ENCODE measurements around the gene SINHCAF. TPM values are rescaled to one million over a fixed set of nuclear protein-coding genes. Genes with fewer than 3 reads are reported as not detected.

Gene SINHCAF
- total RNA-seq, 1 donor from 2014 or later: 115 TPM

DNA sequence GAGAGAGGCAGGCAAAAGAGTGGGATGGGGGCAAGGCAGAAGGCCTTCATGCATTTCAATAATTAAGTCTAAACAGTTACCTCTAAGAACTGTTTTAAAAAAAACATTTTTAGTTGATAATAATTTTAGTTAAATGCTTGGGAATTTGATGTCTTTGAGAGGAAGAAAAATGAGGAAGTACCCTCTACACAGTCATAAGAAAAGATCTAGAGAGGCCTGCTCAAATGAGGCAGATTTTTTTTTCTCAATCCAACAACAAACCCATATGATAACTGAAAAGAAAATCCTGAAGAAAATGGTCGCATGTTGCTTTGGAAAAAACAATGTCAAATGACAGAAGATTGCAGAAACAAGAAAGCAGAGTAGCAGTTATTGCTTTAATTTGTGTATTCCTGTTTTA, 25.6 kb downstream of the SINHCAF start:
- no peak overlapping the region for H3K9ac ChIP-seq (ENCODE audit: low read length)
- H3K27ac Mint-ChIP-seq (ENCODE audit: unreplicated experiment): no peak overlapping the region
- no peak overlapping the region for H3K4me2 ChIP-seq (ENCODE audit: low read length)
- H3K4me3 Mint-ChIP-seq (ENCODE audit: unreplicated experiment): no peak overlapping the region
- H3K27ac ChIP-seq (ENCODE audit: low read depth, low read length): no peak overlapping the region
- no peak overlapping the region for H3K4me3 ChIP-seq (ENCODE audit: insufficient read depth, low read depth, low read length)
- FAIRE-seq: no peak
- no peak overlapping the region for H2AFZ ChIP-seq (ENCODE audit: low read depth, low read length)
- H3K4me1 ChIP-seq (ENCODE audit: insufficient read depth, low read length): no peaks in the 10 kb centered on the region
- H3K27me3 ChIP-seq (ENCODE audit: insufficient read depth, low read length): no peaks in the 10 kb centered on the region
- H3K9me3 ChIP-seq (ENCODE audit: insufficient read depth, low read depth, low read length): no peaks in the 10 kb centered on the region
- H3K9me3 Mint-ChIP-seq (ENCODE audit: unreplicated experiment): no peaks in the 10 kb centered on the region
- peaks cover 11% of the 10 kb centered on the region for H3K4me1 Mint-ChIP-seq (ENCODE audit: low read depth, unreplicated experiment)
- peaks cover 25% of the 10 kb centered on the region for H3K36me3 ChIP-seq (ENCODE audit: insufficient read depth, low read length)
- H4K20me1 ChIP-seq (ENCODE audit: insufficient read depth, low read length): peaks cover 69% of the 10 kb centered on the region
- peaks cover 9% of the 10 kb centered on the region for H3K36me3 Mint-ChIP-seq (ENCODE audit: low read depth, unreplicated experiment)
- no peaks in the 10 kb centered on the region for H3K27me3 Mint-ChIP-seq (ENCODE audit: low read depth, unreplicated experiment)
- H3K79me2 ChIP-seq (ENCODE audit: insufficient read depth, low read length): peaks cover 89% of the 10 kb centered on the region
- no peak for DNase-seq (ENCODE audit: low read depth)
- no peak for TF ChIP-seq EZH2 (IDR thresholded peaks at IDR 0.05; ENCODE audit: insufficient read depth, low read length)
- TF ChIP-seq, protein P1, sequence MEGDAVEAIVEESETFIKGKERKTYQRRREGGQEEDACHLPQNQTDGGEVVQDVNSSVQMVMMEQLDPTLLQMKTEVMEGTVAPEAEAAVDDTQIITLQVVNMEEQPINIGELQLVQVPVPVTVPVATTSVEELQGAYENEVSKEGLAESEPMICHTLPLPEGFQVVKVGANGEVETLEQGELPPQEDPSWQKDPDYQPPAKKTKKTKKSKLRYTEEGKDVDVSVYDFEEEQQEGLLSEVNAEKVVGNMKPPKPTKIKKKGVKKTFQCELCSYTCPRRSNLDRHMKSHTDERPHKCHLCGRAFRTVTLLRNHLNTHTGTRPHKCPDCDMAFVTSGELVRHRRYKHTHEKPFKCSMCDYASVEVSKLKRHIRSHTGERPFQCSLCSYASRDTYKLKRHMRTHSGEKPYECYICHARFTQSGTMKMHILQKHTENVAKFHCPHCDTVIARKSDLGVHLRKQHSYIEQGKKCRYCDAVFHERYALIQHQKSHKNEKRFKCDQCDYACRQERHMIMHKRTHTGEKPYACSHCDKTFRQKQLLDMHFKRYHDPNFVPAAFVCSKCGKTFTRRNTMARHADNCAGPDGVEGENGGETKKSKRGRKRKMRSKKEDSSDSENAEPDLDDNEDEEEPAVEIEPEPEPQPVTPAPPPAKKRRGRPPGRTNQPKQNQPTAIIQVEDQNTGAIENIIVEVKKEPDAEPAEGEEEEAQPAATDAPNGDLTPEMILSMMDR (IDR thresholded peaks at IDR 0.05; ENCODE audit: insufficient read depth, low read depth, low read length): no peak

DNA sequence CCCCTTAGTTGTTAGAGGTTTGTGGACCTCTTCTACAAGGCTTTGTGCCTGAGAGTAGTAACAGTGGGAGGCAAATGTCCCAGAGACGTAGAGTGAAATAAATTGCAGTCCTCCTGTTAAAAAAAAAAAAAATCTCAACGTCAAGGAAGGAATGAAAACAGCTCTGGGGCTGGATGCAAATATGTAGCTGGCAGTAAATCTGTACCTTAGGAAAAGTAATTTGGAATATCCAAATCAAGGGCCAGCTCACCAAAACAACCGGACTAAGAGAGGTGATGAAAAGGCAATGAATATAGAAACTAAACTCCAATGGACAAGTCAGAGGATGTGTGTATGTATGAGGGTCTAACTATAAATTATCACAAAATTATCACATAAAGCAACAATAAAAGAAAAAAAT, 27.0 kb downstream of the SINHCAF start:
- Histone ChIP-seq H3K9ac (ENCODE audit: low read length) (no peak overlapping the region), H4K20me1 (ENCODE audit: insufficient read depth, low read length) (peaks cover 64% of the 10 kb centered on the region), H3K27ac (ENCODE audit: low read depth, low read length) (no peak overlapping the region), H2AFZ (ENCODE audit: low read depth, low read length) (no peak overlapping the region), H3K4me1 (ENCODE audit: insufficient read depth, low read length) (no peaks in the 10 kb centered on the region), H3K4me2 (ENCODE audit: low read length) (no peak overlapping the region), H3K4me3 (ENCODE audit: insufficient read depth, low read depth, low read length) (no peak overlapping the region), H3K9me3 (ENCODE audit: insufficient read depth, low read depth, low read length) (no peaks in the 10 kb centered on the region), H3K27me3 (ENCODE audit: insufficient read depth, low read length) (no peaks in the 10 kb centered on the region), H3K36me3 (ENCODE audit: insufficient read depth, low read length) (peaks cover 19% of the 10 kb centered on the region), H3K79me2 (ENCODE audit: insufficient read depth, low read length) (peaks cover 79% of the 10 kb centered on the region)
- no peaks in the 10 kb centered on the region for H3K9me3 Mint-ChIP-seq (ENCODE audit: unreplicated experiment)
- TF ChIP-seq EZH2 (IDR thresholded peaks at IDR 0.05; ENCODE audit: insufficient read depth, low read length): no peak
- TF ChIP-seq, protein P1 (IDR thresholded peaks at IDR 0.05; ENCODE audit: insufficient read depth, low read depth, low read length): no peak
- no peak overlapping the region for H3K27ac Mint-ChIP-seq (ENCODE audit: unreplicated experiment)
- H3K4me1 Mint-ChIP-seq (ENCODE audit: low read depth, unreplicated experiment): peaks cover 11% of the 10 kb centered on the region
- H3K4me3 Mint-ChIP-seq (ENCODE audit: unreplicated experiment): no peak overlapping the region
- H3K27me3 Mint-ChIP-seq (ENCODE audit: low read depth, unreplicated experiment): no peaks in the 10 kb centered on the region
- no peak for FAIRE-seq
- DNase-seq (ENCODE audit: low read depth): no peak
- H3K36me3 Mint-ChIP-seq (ENCODE audit: low read depth, unreplicated experiment): peaks cover 9% of the 10 kb centered on the region

DNA sequence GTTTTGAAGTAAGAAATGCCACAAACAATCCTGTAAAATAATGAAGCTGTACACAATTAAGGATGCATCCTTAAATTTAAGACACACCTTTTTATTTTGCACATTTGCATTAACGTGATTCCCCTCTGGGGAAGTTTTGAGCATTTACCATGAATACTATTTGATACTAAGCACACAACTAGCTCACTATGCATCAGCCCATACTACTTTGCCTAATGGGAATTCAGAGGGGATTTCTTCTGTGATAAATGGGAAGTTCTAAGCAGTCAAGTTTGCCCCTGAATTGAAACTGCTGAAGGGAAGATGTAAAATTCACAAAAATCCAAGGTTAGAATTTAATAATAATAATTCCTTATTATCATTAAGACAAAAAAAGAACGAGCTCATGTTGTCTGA, 27.4 kb downstream of the SINHCAF start:
- no peaks in the 10 kb centered on the region for H3K27me3 ChIP-seq (ENCODE audit: insufficient read depth, low read length)
- no peak for TF ChIP-seq EZH2 (IDR thresholded peaks at IDR 0.05; ENCODE audit: insufficient read depth, low read length)
- TF ChIP-seq, protein P1 (IDR thresholded peaks at IDR 0.05; ENCODE audit: insufficient read depth, low read depth, low read length): no peak
- Mint-ChIP-seq H3K9me3 (ENCODE audit: unreplicated experiment) (no peaks in the 10 kb centered on the region), H3K27ac (ENCODE audit: unreplicated experiment) (no peak overlapping the region), H3K27me3 (ENCODE audit: low read depth, unreplicated experiment) (no peaks in the 10 kb centered on the region), H3K36me3 (ENCODE audit: low read depth, unreplicated experiment) (peaks cover 7% of the 10 kb centered on the region), H3K4me1 (ENCODE audit: low read depth, unreplicated experiment) (peaks cover 11% of the 10 kb centered on the region), H3K4me3 (ENCODE audit: unreplicated experiment) (no peak overlapping the region)
- no peak for DNase-seq (ENCODE audit: low read depth)
- peaks cover 17% of the 10 kb centered on the region for H3K36me3 ChIP-seq (ENCODE audit: insufficient read depth, low read length)
- H3K4me1 ChIP-seq (ENCODE audit: insufficient read depth, low read length): no peaks in the 10 kb centered on the region
- H3K27ac ChIP-seq (ENCODE audit: low read depth, low read length): no peak overlapping the region
- no peak overlapping the region for H2AFZ ChIP-seq (ENCODE audit: low read depth, low read length)
- no peak overlapping the region for H3K9ac ChIP-seq (ENCODE audit: low read length)
- H3K4me2 ChIP-seq (ENCODE audit: low read length): no peak overlapping the region
- no peak for FAIRE-seq
- H4K20me1 ChIP-seq (ENCODE audit: insufficient read depth, low read length): peaks cover 60% of the 10 kb centered on the region
- H3K9me3 ChIP-seq (ENCODE audit: insufficient read depth, low read depth, low read length): no peaks in the 10 kb centered on the region
- H3K4me3 ChIP-seq (ENCODE audit: insufficient read depth, low read depth, low read length): no peak overlapping the region
- peaks cover 75% of the 10 kb centered on the region for H3K79me2 ChIP-seq (ENCODE audit: insufficient read depth, low read length)

All from astrocyte (in vitro differentiated cells and primary cell).